ENCODE results near the gene AKT1. TPM values are rescaled to one million over a fixed set of nuclear protein-coding genes. Genes with fewer than 3 reads are reported as not detected.

Gene AKT1
- total and polyA plus RNA-seq, 2 of the 4 experiments (the other 2 are of a cell fraction): 193 to 221 TPM

GRCh38 chr14:104739026-104739425 lies 56.5 kb downstream of the AKT1 start:
- no peak overlapping the region for H3K4me2 ChIP-seq (ENCODE audit: low read depth, low read length)
- H2AK9ac ChIP-seq (replicated peaks; ENCODE audit: low read depth, low read length, poor library complexity): no peak overlapping the region
- H4K91ac ChIP-seq (ENCODE audit: insufficient read depth, low read depth, low read length): no peak overlapping the region
- H3K79me1 ChIP-seq (ENCODE audit: low read depth in 1 of 2, low read length in 2 of 2): no peaks in the 10 kb centered on the region
- no peak overlapping the region for H3K9ac ChIP-seq (ENCODE audit: low read depth, low read length)
- no peak overlapping the region for H2AFZ ChIP-seq (replicated peaks; ENCODE audit: low read length, poor library complexity)
- no peak overlapping the region for H4K5ac ChIP-seq (ENCODE audit: low read depth, low read length)
- H2AK5ac ChIP-seq (ENCODE audit: low read depth, low read length): peak overlapping the region; percentile 0; the same call in 1 of the 2 replicates
- H4K8ac ChIP-seq (ENCODE audit: low read depth in 2 of 2, low read length in 2 of 2): no peak overlapping the region
- ATAC-seq (ENCODE audit: low read depth) (no peak), DNase-seq (no peak)
- ChIA-PET POLR2A (ENCODE audit: unreplicated experiment) (no interaction called here), CTCF (interaction anchor here (0.6 kb wide), 1 partner anchor 10 kb away, joined by 5 read pairs; no protein-coding TSS in a partner anchor)
- H2BK20ac ChIP-seq (ENCODE audit: low read depth, low read length): no peak overlapping the region
- no peak for TF ChIP-seq CEBPB (IDR thresholded peaks at IDR 0.05; ENCODE audit: low read depth, low read length)
- TF ChIP-seq ELK1 (IDR thresholded peaks at IDR 0.05; ENCODE audit: borderline replicate concordance, low read depth, low read length): no peak
- no peak for TF ChIP-seq CHD1 (IDR thresholded peaks at IDR 0.05; ENCODE audit: low read depth, low read length)
- no peak for TF ChIP-seq RCOR1 (IDR thresholded peaks at IDR 0.05; ENCODE audit: insufficient replicate concordance, low read length)
- TF ChIP-seq MAFK (IDR thresholded peaks at IDR 0.05; ENCODE audit: low read depth, low read length): no peak
- TF ChIP-seq RFX5 (IDR thresholded peaks at IDR 0.05; ENCODE audit: low read depth, low read length): no peak
- no peak for TF ChIP-seq FOS (IDR thresholded peaks at IDR 0.05; ENCODE audit: low read depth, low read length)
- TF ChIP-seq MXI1 (IDR thresholded peaks at IDR 0.05; ENCODE audit: borderline replicate concordance, low read depth, low read length): no peak
- TF ChIP-seq RAD21 (IDR thresholded peaks at IDR 0.05; ENCODE audit: low read length): no peak
- no peak for TF ChIP-seq MAZ (IDR thresholded peaks at IDR 0.05; ENCODE audit: borderline replicate concordance, low read depth, low read length)
- TF ChIP-seq SMC3 (IDR thresholded peaks at IDR 0.05; ENCODE audit: low read depth, low read length): no peak
- no peak for TF ChIP-seq POLR2A (IDR thresholded peaks at IDR 0.05; ENCODE audit: low read depth, low read length)
- TF ChIP-seq CTCF (conservative IDR thresholded peaks at IDR 0.05; ENCODE audit: low read depth, low read length): no peak
- no peak for TF ChIP-seq USF2 (IDR thresholded peaks at IDR 0.05; ENCODE audit: low read depth, low read length)
- dilution Hi-C loops (cut with HindIII; ENCODE audit: low sequenced_read_pairs, unreplicated experiment) (no loop called here), in situ Hi-C loops (cut with MboI; ENCODE audit: low sequenced_read_pairs) (no loop called here), intact Hi-C loops (cut with micrococcal nuclease) (no loop called here)
- H2BK15ac ChIP-seq (ENCODE audit: low read depth, low read length): no peak overlapping the region
- 89% methylated on average over 12 of the region's 17 CpGs; no CpG with 5 or more reads in 1 of the 2 experiments for WGBS, 2 experiments (ENCODE audit: extremely low coverage in 2 of 2, insufficient read length in 1 of 2)
- peaks cover 15% of the 10 kb centered on the region for H3K9me1 ChIP-seq (ENCODE audit: insufficient read depth, low read length)
- H3K27ac ChIP-seq (ENCODE audit: insufficient read depth, low read length): no peak overlapping the region
- BruUV-seq (replicated peaks): no TSS peak
- H3K36me3 ChIP-seq (ENCODE audit: control insufficient read depth, insufficient read depth, low read length): peaks cover 10% of the 10 kb centered on the region
- H3K27me3 ChIP-seq (ENCODE audit: control insufficient read depth, insufficient read depth, low read length): no peaks in the 10 kb centered on the region
- no peaks in the 10 kb centered on the region for H3K9me3 ChIP-seq (ENCODE audit: control insufficient read depth, insufficient read depth, low read length)
- no peak overlapping the region for H3K56ac ChIP-seq (ENCODE audit: extremely low read depth, insufficient read depth, low read length)
- H2BK5ac ChIP-seq (ENCODE audit: low read depth, low read length, poor library complexity, severe bottlenecking): no peak overlapping the region
- no peak overlapping the region for H3K23ac ChIP-seq (ENCODE audit: low read depth, low read length)
- H2BK120ac ChIP-seq (ENCODE audit: low read depth, low read length): no peak overlapping the region
- H3K18ac ChIP-seq (ENCODE audit: low read depth, low read length): no peak overlapping the region
- no peak overlapping the region for H3K14ac ChIP-seq (replicated peaks; ENCODE audit: low read depth, low read length)
- H3K4ac ChIP-seq (ENCODE audit: low read depth, low read length): no peak overlapping the region
- peaks cover 22% of the 10 kb centered on the region for H3K4me1 ChIP-seq (ENCODE audit: control insufficient read depth, insufficient read depth, low read length)
- H4K20me1 ChIP-seq (ENCODE audit: insufficient read depth, low read length): no peaks in the 10 kb centered on the region
- no peak overlapping the region for H3K4me3 ChIP-seq (ENCODE audit: insufficient read depth, low read depth, low read length)
